GM19238 (cell line): ENCODE results near the gene CCRL2.
"Not testable (repeated sequence)": the region's sequence is repeated elsewhere in the genome, so short reads cannot be mapped to it uniquely, and the experiment has no call there.

Experiments
- DNase-seq: peaks from one replicate; pipeline ENCODE4 v3.0.0; 2011; ENCODE audit warnings: low spot score; ENCODE audit not compliant: insufficient read length

Gene CCRL2

DNA sequence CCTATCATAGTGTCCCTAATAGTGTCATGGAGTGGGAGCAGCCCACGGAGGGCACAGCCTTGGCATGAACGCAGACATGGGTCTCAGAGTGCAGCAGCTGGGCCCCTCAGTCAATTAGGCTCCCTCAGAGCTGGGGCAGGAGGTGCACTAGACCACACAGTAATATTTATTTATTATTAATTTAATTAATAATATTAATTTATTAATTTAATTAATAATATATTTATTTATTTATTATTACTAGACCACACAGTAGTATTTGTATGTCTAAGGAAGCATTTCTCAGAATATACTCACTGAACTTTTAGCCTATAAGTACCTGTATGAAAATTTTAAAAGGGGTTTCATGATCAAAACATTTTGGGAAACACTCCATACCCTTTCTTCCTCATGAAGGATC is 5.5 kb upstream of the CCRL2 start:
- no peak for DNase-seq

DNA sequence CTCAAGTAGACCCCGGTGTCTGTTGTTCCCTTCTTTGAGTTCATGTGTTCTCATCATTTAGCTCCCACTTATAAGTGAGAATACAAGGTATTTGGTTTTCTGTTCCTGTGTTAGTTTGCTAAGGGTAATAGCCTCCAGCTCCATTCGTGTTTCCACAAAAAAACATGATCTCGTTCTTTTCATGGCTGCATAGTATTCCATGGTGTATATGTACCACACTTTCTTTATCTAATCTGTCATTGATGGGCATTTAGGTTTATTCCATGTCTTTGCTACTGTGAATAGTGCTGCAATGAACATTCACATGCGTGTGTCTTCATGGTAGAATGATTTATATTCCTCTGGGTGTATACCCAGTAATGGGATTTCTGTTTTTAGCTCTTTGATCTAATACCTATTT is 4.2 kb upstream of the CCRL2 start:
- DNase-seq, result not testable (repeated sequence)

DNA sequence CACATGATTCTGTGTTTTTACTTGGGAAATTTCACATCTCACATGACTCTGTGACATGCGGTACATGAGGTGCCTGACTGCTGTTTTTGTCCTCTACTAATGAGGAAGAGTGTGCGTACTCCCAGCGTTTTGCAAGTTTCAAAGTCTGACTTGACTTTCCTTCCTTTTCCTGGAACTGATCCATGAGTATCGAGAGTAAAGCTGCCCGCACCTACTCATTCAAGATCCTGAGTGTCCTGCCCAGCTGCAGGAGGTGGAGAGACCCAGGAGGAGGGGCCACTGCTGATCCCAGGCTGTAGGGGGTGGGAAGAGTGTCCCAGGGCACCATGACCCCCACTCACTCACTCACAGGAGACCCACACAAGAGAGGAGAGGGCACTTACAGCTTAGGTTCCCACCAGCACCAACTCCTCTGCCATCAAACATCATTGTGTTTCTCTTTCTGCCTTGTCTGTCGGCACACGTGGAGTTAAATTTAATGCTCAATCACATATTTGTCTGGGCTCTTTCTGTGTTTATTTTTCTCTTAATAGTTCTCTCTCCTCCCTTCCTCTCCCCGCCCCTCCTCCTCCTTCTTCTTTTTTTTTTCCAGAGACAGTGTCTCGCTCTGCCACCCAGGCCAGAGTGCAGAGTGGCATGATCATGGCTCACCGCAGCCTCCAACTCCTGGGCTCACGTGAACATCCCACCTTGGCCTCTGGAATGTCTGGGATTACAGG is 1.6 kb upstream of the CCRL2 start:
- no peak for DNase-seq

DNA sequence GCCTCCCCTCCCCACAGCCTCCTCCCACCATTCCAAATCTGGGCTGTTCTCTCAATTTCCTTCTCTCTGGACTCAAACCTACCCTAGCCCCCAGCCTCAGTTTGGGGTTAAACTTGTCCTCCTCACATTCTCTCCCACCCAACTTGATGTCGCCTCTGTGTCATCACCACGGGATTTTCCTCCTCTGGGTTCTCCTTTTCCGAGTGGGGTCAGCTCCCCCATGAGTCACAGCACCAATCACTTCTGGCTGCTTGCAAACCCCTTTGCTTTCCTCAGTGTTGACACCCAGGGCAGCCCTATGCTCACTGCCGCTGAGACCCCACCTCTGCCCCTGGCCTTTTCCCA is 644 bp upstream of the CCRL2 start:
- no peak for DNase-seq

DNA sequence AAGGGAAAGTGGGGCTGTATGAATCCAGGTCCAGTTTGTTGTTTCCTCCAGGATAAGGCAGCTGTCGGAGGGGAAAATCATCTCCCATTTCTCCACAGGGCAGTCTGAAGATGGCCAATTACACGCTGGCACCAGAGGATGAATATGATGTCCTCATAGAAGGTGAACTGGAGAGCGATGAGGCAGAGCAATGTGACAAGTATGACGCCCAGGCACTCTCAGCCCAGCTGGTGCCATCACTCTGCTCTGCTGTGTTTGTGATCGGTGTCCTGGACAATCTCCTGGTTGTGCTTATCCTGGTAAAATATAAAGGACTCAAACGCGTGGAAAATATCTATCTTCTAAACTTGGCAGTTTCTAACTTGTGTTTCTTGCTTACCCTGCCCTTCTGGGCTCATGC is 911 bp downstream of the CCRL2 start:
- no peak for DNase-seq

DNA sequence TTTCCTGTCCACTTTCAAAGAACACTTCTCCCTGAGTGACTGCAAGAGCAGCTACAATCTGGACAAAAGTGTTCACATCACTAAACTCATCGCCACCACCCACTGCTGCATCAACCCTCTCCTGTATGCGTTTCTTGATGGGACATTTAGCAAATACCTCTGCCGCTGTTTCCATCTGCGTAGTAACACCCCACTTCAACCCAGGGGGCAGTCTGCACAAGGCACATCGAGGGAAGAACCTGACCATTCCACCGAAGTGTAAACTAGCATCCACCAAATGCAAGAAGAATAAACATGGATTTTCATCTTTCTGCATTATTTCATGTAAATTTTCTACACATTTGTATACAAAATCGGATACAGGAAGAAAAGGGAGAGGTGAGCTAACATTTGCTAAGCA is 1.8 kb downstream of the CCRL2 start:
- DNase-seq, result no peak

DNA sequence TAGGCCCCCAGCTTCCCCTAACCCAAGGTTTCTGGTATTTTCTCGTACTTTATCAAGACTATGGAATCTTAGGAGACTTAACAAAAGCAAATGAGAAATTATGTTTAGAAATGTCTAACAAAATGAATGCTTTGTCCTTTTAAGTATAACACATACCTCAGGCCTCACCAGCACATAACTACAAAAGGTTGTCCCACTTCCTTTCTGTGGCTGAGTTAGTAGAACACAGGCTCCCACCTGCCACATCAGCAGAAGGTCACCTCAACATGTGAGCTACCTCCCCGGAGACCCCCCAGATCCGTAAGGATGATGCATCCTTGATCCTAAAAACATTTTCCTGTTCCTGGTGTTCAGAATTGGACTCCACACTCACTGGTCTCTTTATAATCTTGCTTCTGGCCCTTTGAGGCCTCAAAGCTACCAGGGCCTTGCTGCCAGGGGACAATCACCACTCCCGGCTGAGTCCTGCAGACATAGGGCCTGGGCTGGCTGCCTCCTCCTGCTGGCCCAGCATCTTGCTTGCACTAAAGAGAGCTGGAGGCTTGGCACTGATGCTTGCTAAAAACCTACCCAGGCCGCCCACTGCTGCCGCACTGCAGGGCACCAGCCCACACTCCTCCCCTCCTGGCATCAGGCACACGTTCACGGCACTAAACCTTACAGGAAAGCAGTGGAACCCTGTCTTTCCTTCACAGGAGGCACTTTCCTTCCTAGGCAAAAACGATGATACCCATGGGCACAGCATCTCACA is 2.9 kb downstream of the CCRL2 start:
- no peak for DNase-seq

DNA sequence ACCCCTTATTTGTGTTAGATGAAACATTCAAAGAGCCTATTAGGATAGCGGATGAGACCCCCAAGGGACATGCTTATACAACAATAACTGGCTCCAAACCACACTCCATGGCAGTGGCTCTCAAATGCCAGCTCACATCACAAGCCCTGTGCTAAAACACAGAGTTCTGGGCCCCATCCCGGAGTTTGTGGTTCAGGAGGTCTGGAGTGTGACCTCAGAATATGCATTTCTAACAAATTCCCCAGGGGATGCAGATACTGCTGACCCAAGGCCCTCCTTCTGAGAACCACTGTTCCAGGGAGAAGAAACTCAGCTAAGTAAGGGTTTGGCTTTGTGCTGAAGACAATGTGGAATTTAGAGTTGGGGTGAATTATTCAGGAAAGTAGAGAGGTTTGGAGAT is 3.6 kb downstream of the CCRL2 start:
- DNase-seq, result no peak

DNA sequence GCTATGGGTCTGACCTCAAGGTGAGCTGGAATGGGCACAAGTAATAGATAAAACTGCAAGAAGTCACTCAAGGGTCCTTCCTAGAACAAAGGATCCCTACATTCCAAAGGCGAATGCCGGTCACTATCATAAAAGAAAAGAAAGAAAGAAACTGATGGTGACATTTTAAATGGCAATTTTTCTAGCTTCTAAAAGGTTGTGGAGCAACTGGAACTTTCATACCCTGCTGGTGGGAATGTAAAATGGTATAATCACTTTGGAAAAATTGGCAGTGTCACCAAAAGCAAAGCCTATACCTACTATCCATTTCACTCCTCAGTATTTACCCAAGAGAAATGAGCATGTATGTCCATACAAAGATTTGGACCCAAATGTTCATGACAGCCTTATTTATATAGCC is 4.2 kb downstream of the CCRL2 start:
- no peak for DNase-seq

DNA sequence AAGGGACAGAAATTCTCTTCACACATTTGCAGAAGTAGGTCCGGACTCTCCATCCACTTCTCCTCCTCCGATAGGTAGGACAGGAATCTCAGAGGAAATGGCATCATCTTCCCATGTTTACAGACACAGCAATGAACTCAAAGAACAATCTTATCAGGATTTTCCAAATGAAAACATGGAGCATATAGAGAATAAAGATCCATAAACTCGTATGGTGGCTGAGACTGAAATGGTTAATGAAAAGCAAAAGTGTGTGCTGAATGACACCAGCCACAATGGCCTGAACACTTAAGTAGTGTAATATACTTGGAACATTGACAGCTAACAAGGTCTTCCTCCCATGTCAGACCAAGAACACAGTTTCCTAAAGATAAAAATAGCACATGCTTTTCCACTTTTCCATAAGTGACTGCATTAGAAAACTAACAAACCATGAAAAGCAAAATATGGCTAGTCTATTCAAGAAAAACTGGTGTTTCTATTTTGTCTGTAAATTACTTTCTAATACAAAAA is 5.8 kb downstream of the CCRL2 start:
- no peak for DNase-seq

DNA sequence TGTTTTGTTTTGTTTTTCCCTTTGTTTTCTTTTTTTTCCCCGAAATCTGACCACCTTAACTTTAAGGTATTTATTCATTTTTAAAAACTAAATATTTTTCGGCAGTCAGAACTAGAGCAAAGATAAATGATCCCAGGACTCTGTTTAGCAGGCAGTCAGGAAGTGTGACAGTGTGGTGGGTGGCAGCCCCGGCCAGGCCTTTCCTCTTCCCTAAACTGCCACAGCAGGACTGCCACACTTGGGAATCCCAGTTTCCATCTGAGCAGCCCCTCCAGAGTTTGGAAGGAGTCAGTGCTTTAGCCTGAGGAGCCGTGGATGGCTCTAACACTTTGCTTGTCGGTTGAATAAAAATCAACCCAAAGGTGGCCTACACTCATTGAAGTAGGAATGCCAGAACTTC is 6.9 kb downstream of the CCRL2 start:
- DNase-seq, result no peak

DNA sequence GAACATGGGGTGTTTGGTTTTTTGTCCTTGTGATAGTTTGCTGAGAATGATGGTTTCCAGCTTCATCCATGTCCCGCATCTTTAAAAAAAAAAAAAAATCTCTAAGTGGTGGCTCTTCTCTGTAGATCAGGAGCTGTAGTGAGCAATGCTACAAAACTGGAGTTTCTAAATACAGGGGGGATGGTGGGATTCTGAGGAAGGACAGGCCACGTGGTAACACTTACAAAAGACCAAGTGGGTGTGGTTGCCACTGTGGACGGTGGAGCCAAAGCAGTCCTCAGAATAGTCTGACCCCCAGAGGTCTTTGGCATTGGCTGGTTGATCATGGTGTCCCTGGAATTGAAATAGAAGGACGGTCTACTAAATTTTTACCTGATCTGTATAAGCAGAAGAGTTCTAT is 7.7 kb downstream of the CCRL2 start:
- no peak for DNase-seq

DNA sequence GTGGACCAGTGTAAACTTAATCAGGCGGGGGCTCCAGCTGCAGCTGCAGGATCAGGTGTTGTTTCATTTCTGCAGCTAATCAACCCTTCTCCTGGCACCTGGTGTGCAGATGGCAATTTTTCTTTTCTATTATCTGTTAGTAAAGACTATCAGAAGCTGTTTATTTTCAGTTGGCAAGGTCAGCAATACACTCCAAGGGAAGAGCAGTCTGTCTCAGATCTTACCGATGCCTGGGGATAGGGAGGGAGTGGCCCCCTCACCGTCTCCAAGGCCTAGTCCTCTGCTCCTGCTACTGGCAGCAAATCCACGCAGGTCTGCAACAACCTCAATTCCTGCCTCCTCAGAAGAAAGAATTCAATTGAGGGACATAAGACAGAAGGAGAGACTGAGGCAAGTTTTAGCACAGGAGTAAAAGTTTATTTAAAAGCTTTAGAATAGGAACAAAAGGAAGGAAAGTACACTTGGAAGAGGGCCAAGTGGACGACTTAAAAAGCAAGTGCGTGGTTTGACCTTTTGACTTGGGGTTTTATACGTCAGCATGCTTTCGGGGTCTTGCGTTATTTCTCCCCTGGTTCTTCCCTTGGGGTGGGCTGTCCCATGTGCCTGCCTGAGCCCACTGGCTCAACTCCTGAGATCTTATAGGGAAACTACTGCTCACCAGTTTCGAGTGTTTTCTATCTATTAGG is 9.2 kb downstream of the CCRL2 start:
- DNase-seq, result no peak

DNA sequence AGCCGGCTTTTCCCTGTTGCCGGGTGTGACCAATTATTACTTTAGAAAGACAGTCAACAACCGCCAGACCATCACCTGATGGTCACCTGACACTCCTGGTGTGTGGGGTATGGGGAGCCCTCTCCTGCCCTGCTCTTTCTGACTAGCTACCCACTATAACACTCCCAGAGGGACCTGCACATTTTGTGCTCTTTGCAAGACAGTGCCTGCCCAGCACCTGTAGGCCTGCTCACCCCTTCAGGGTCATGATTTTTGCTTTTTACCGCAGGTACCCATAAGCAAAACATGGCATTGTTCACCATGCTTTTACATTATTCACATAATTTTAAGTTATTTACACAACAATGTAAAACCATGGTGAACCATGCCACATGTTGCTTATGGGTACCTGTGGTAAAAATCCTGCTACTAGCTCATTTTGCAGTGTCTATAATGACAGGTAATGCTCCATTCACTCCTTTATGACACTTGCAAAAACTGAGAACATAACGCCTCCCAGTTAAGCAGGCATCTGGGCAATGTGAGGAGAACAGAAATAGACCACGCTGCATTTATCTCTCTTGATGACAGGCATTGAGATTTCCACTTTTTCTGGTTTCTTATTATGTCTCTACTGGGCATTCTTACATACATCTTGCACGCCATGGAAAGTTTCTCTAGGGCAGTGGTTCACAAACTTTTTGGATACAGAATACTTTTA is 9.9 kb downstream of the CCRL2 start:
- no peak for DNase-seq

DNA sequence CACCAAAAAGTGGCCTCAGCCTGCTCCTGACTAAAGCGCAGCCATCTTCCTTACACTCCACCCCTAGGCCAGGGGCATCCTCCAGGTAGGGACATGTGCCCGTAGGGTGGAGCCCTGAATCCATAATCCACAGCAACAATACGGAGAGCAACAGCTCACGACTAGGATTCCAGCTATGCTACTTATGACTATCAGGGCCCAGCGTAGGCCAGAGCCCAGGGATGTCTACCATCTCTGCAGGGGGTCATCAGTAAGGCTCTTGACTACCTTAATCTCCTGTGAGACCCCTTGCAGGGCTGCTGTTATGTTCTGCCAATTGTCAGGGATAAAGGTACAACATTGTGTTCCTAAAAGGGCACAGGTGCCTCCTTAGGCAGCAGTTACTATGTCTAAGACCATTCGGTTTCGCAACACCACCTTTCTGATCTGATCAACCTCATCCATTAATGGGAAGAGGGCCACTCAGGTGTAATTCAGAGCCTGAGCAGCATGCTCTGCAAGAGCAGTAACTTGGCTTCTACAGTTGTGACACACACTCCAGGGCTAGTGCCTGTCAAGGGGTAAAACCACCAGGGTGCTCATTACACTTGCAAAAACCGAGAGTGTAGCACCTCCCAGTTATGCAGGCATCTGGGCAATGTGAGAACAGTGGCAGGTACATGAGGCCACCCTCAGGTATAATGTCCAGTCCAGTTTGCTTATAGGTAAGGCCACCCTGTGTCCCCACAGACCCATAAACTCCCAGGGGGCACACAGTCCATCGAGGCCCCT is 11.0 kb downstream of the CCRL2 start:
- no peak for DNase-seq

DNA sequence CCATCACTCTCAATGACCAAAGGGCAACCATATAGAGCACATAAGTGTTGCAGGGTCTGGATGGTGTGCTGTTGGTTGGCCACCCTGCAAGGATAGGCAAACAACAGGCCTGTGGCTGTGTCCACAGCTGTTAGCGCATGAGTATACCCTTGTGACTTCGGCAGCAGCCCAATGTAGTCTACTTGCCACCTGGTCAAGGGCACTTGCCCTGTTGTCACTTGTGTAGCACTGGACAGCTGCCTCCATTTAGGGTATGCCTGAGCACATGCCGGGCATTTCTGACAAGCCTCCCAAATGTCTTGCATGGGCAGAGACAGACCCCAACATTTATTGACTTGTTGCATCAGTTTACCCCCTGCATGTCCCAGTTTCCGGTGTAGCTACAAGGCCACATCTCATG is 12.8 kb downstream of the CCRL2 start:
- no peak for DNase-seq

DNA sequence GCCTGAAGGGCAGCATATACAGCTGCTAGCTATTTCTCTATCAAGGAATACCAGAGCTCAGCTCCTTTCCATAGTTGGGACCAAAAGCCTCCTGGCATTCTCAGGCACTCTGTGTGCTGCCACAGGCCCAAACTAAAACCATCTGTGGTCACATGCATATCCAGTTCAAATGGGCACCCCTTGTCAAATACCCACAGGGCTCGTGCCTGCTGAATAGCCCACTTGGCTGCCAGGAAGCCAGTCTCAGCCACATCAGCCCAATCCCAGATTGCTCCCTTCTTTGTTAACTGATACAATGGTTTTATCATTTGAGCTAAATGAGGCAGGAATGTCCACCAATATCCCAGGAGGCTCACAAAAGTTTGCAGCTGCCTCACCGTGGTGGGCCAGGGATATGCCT is 13.9 kb downstream of the CCRL2 start:
- no peak for DNase-seq

DNA sequence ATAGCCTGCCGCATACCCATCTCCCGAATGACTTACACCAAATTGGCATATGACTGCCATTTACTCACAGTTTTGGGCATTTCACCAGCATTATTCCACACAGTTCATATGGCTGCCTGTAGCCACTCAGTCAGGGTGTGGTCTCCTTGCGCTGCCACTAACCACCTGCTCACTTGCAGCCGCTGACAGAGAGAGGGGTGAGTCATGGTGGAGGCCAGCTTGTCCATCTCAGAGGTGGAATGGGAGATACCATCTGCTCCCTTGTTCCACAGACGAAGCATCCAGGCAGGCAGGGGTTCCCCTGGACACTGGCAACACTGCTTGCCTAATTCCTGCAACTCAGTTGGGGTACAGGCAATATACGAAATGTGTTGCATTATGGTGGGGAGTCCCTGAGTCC is 15.6 kb downstream of the CCRL2 start:
- DNase-seq, result no peak

DNA sequence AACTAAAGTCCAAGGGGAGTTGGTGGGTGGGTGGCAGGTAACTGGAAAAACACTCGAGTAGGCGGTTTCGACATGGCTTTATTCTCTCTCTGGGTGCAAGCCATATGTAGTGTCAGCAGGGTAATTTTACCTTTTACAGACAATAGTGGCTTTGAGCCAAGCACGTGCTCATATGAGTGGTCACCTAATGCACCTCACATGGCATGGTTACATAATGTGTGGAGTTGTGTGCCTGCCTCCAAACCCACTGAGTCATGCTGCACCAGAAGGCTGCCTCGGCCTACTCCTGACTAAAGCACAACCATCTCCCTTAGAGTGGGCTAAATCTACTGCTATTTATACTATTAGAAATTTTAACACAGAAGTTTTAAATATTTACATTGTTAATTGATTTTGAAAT is 16.5 kb downstream of the CCRL2 start:
- no peak for DNase-seq

DNA sequence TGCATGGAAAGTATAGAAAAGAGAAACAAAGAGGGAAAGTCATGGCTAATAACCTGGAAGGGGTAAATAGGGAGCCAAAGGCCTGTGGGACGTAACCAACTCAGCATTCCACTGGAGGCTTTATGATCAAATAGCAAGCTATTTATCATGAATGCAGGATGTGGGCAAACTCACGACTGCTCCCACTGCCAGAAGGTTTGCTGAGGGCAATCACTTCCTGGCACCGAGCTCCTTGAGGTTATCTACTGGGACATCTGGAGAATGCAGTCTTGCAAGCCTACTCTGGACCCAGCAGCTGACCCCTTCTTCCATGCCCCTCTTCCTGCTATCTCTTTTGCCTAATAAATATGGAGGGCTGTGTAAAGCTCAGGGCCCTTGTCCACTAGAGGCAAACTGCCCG is 19.4 kb downstream of the CCRL2 start:
- not testable (repeated sequence) for DNase-seq

DNA sequence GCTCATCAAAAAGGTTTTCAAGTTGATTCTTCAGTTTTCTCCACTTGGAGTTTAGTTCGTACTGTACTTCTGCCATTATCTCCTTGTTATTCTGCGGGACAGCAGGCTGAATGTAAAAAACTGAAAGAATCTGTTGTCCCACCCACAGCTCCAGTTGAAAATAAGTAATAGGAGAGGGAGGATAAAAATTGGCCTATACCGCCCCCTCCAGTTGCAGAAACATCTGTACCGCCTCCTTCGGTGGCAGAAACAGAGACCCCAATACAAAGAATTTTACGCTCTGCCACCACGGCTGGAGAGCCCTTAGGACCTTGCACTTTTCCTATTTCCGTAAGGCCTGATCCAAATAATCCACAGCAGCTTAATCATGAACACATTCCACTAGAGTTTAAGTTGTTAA is 20.3 kb downstream of the CCRL2 start:
- DNase-seq, result not testable (repeated sequence)
